ENCODE data around the gene COA1. TPM values are rescaled to one million over a fixed set of nuclear protein-coding genes. Genes with fewer than 3 reads are reported as not detected.

The COA1 gene
- polyA plus RNA-seq, 2 of the 4 experiments (the other 2 are of a cell fraction), result 57.5 to 91.4 TPM

GRCh38 chr7:43766564-43766963 lies 37.2 kb upstream of the COA1 start:
- WGBS (ENCODE audit: missing lambda C conversion rate), result 88% methylated on average over 8 of the region's 8 CpGs

GRCh38 chr7:43764807-43765491 lies 35.6 kb upstream of the COA1 start:
- peak overlapping the region; percentile 75 to 84 for H3K27ac ChIP-seq
- DNase-seq (ENCODE audit: low read depth in 1 of 2, low spot score in 1 of 2) (peak; percentile 53 to 80), ATAC-seq (peak; percentile 68 to 71), FAIRE-seq (no peak)
- WGBS (ENCODE audit: missing lambda C conversion rate), result 7% methylated on average over 10 of the region's 10 CpGs
- ChIA-PET POLR2A (interaction anchor here (0.7 to 1.3 kb wide), 5 partner anchors 15 to 182 kb away, joined by 3 to 6 read pairs (median 4); partner anchors contain the start of genes COA1, STK17A and UBE2D4), CTCF (interaction anchor here (0.5 to 7.5 kb wide), 4 partner anchors 35 to 73 kb away, joined by 3 to 42 read pairs (median 6); partner anchors contain the start of gene COA1)
- H3K4me3 ChIP-seq, result peak overlapping the region; percentile 16; the same call in 2 of the 3 replicates
- peaks cover 72% of the 10 kb centered on the region for H3K4me1 ChIP-seq
- H3K9me3 ChIP-seq, result no peaks in the 10 kb centered on the region
- H3K4me2 ChIP-seq, result peak overlapping the region; percentile 86
- TF ChIP-seq POLR2AphosphoS2 (conservative IDR thresholded peaks at IDR 0.05; ENCODE audit: low read length) (no peak), TFCP2L1 (CRISPR knock-in tag; IDR thresholded peaks at IDR 0.05) (no peak), RAD21 (conservative IDR thresholded peaks at IDR 0.05 in 1 of 2, IDR thresholded peaks at IDR 0.05 in 1 of 2) (peak in 1 of 2 experiments; percentile 34; a peak in 1 of 5 replicates), GATA3 (IDR thresholded peaks at IDR 0.05; ENCODE audit: borderline replicate concordance) (peak; percentile 48; the same call in 1 of the 2 replicates), ELK1 (IDR thresholded peaks at IDR 0.05; ENCODE audit: low read depth, low read length) (no peak), CEBPB (IDR thresholded peaks at IDR 0.05) (peak; percentile 94 to 95), ZNF302 (CRISPR knock-in tag; IDR thresholded peaks at IDR 0.05) (no peak), BHLHE40 (IDR thresholded peaks at IDR 0.05; ENCODE audit: low read depth, low read length) (no peak), RCOR1 (IDR thresholded peaks at IDR 0.05; ENCODE audit: low read depth, low read length) (no peak), CTCF (IDR thresholded peaks at IDR 0.05) (no peak), MAFK (IDR thresholded peaks at IDR 0.05; ENCODE audit: partially characterized antibody) (no peak), USF2 (IDR thresholded peaks at IDR 0.05) (no peak), FOSB (CRISPR knock-in tag; IDR thresholded peaks at IDR 0.05) (no peak), SREBF2 (IDR thresholded peaks at IDR 0.05) (no peak), ZC3H11A (IDR thresholded peaks at IDR 0.05) (no peak), PBX3 (IDR thresholded peaks at IDR 0.05) (no peak; the same call in 1 of the 2 replicates), NR3C1 (IDR thresholded peaks at IDR 0.05) (no peak), RARB (CRISPR knock-in tag; IDR thresholded peaks at IDR 0.05) (no peak), HDAC2 (IDR thresholded peaks at IDR 0.05) (no peak)

More at GRCh38 chr7:43766564-43766963, 37.2 kb upstream of the COA1 start:
- Histone ChIP-seq H3K4me3 (no peak overlapping the region), H3K4me1 (peaks cover 74% of the 10 kb centered on the region), H3K4me2 (no peak overlapping the region), H3K27ac (peak overlapping the region; percentile 27 to 37; a peak in 4 of 6 replicates), H3K9me3 (no peaks in the 10 kb centered on the region)
- TF ChIP-seq REST (IDR thresholded peaks at IDR 0.05) (no peak), ZFP36 (IDR thresholded peaks at IDR 0.05; ENCODE audit: borderline replicate concordance, partially characterized antibody) (no peak), POLR2A (IDR thresholded peaks at IDR 0.05; ENCODE audit: low read length) (no peak), NFE2L2 (conservative IDR thresholded peaks at IDR 0.05; ENCODE audit: low read length) (no peak), GATA3 (IDR thresholded peaks at IDR 0.05; ENCODE audit: borderline replicate concordance) (no peak), RARB (CRISPR knock-in tag; IDR thresholded peaks at IDR 0.05) (no peak), FOSB (CRISPR knock-in tag; IDR thresholded peaks at IDR 0.05) (no peak), MAFK (IDR thresholded peaks at IDR 0.05; ENCODE audit: partially characterized antibody) (no peak), CHD4 (IDR thresholded peaks at IDR 0.05; ENCODE audit: borderline replicate concordance) (no peak), HOXB5 (CRISPR knock-in tag; IDR thresholded peaks at IDR 0.05) (no peak), RAD21 (conservative IDR thresholded peaks at IDR 0.05 in 1 of 2, IDR thresholded peaks at IDR 0.05 in 1 of 2) (no peak)
- no peak for ATAC-seq
- ChIA-PET POLR2A (no interaction called here), CTCF (interaction anchor here (1.1 kb wide), 1 partner anchor 73 kb away, joined by 3 read pairs; no protein-coding TSS in a partner anchor)
- no peak for FAIRE-seq
- DNase-seq (ENCODE audit: low read depth in 1 of 2, low spot score in 1 of 2), result no peak

Measured in A549 (cell line).